Pancreas (tissue), 10 donors: Measurements from ENCODE around the gene RREB1. TPM values are rescaled to one million over a fixed set of nuclear protein-coding genes. Genes with fewer than 3 reads are reported as not detected.
A peak's percentile ranks its signal among the peaks of the same experiment; 100 is the strongest.

Experiments
- ATAC-seq, 4 donors: fragments of 200-7000 bp; cut with Tn5 transposase; one replicate each; pipeline versions ENCODE4 v1.8.0 to v1.9.1; 2020; ENCODE audit warnings: mild to moderate bottlenecking in 4 of 4, moderate library complexity in 4 of 4
- DNase-seq, 6 donors: peaks; one replicate each; pipeline ENCODE4 v3.0.0-alpha.2; 2020
- FAIRE-seq: peaks from 2 replicates; lab custom pipeline; 2012; peaks lifted over from hg19 to GRCh38; lab: Jason Lieb, UNC
- H3K27ac ChIP-seq, 4 donors: fragments of 200-600 bp; sonication (generic); 1 replicate in 3 of 4; 2 replicates in 1 of 4; pipeline versions ENCODE4 v1.5.0 to v1.8.0; 2020
- H3K27me3 ChIP-seq, 4 donors: fragments of 200-600 bp; one replicate each; pipeline ENCODE4 v1.8.0; 2021
- H3K36me3 ChIP-seq, 3 donors: fragments of 200-600 bp; sonication (generic) in 1 of 3; one replicate each; pipeline versions ENCODE4 v1.5.0 to v1.8.0; 2020 to 2021
- H3K4me1 ChIP-seq, 3 donors: fragments of 200-600 bp; one replicate each; pipeline ENCODE4 v1.8.0; 2021
- H3K4me3 ChIP-seq, 4 donors: fragments of 200-600 bp; sonication (generic) in 2 of 4; one replicate each; pipeline versions ENCODE4 v1.5.0 to v1.8.0; 2020 to 2021
- H3K9me3 ChIP-seq, 4 donors: fragments of 200-600 bp; one replicate each; pipeline ENCODE4 v1.8.0; 2021
- CTCF ChIP-seq, 4 donors: fragments of 200-600 bp; sonication (generic) in 3 of 4; IDR thresholded peaks; one replicate each; pipeline versions ENCODE4 v1.5.0 to v1.8.0; 2021; ENCODE audit warnings: antibody characterized with exemption in 4 of 4
- WGBS, 2 donors: extraction: QIAGEN DNeasy Blood & Tissue Kit; methylation state at CpG; one replicate each; pipeline ENCODE4 v1.1.7; 2013; 5-methylcytosine and 5-hydroxymethylcytosine counted together
- intact Hi-C, 3 donors: fragments of 100-400 bp; cut with DNase I; formaldehyde crosslinking; loops; one replicate each; pipeline versions ENCODE4 v1.11.1 to v1.14.2; 2022
- polyA plus RNA-seq, 2 donors: library from polyadenylated mRNA; stranded (reverse); fragments of 200-250 nt; gene quantifications; one replicate each; pipeline ENCODE4 v1.2.3, GENCODE V29; 2013
- total RNA-seq, 6 donors: library from RNA; stranded (reverse); fragmentation: NEBNext Ultra II Directional in 4 of 6; extraction: Animal tissue kit (Norgen Biotek cat#: 25700) in 4 of 6; gene quantifications; one replicate each; pipeline versions ENCODE4 v1.2.1 to v1.2.4, GENCODE V29; 2021 to 2023
- donor health status: healthy with polysubstance abuse.
- donor health status: DM: no; HTN: no; CAD: no; lungs with moderate emphysema.
- donor health status: DM: no; HTN: no; CAD: no.
- donor health status: control.
- donor health status: control.
- donor health status: Bipolar disorder and iron deficiency.
- donor health status: DM: yes; HTN: yes; CAD: no.
- donor health status: DM: no; HTN: no; CAD: no.
- donor health status: DM: no; HTN: no; CAD: no.
- donor health status: DM: yes; HTN: yes; CAD: no.

Gene RREB1
- total and polyA plus RNA-seq, 8 donors: 8.9 to 45.3 (median 29.1) TPM

DNA sequence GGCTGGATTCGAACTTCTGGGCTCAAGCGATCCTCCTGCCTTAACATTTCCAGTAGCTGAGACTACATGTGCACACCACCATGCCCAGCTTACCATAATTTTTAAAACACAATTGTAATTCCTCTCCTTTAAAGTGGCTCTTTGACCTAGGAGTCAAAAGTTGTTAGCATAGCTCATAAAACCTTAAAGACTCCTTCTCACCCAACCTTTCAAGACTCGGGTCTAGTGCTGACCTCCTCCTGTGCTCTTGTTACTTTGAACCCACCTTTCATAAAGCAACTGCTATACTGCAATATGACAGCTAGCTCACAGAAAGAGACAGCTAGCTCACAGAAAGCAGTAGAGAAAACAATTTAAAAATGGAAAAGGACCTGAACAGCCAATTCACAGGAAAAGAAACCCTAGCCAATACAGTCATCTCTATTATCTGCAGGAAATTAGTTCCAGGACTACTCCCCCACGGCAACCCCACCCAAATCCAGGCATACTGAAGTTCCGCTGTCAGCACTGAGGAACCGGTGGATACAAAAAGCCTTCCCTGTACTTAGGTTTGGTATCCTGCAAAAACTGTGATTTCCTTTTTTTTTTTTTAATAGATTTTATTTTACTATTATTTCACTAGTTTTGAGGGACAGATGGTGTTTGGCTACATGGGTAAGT, 185.0 kb downstream of the RREB1 start:
- Histone ChIP-seq H3K27ac (no peak overlapping the region), H3K4me1 (no peaks in the 10 kb centered on the region), H3K9me3 (no peaks in the 10 kb centered on the region), H3K4me3 (no peak overlapping the region), H3K27me3 (no peaks in the 10 kb centered on the region), H3K36me3 (peaks cover 0 to 54% (median 20%) of the 10 kb centered on the region in 3 donors)
- TF ChIP-seq CTCF (IDR thresholded peaks at IDR 0.05): no peak
- 83 to 85% methylated on average over 6 of the region's 6 CpGs for WGBS, 2 donors
- intact Hi-C loops: loop anchor here in 1 of 3 donors (10.0 kb wide), 1 partner anchor 292 kb away; no protein-coding TSS in a partner anchor
- no peak for ATAC-seq
- no peak for FAIRE-seq
- DNase-seq: no peak

DNA sequence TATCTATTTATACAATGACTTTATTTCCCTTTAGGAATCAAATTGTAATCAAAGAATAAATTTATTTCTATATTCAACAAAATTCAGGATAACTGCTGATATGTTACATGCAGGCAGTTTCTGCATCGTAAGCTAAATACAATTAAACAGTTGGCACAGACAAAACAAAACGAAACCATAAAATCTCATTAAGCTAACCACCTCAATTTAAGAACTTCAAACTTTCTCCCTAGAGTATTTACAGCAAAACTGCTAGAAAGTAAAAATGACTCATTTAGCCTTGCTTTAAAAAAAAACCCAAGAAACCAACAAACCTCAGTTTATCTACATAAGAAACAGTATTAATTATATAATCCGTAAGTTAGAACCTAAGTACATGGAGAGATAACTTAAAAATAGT, 188.2 kb downstream of the RREB1 start:
- ATAC-seq: no peak
- no peaks in the 10 kb centered on the region for H3K27me3 ChIP-seq
- H3K36me3 ChIP-seq: peaks cover 0 to 65% (median 29%) of the 10 kb centered on the region in 3 donors
- no peak for DNase-seq
- H3K4me3 ChIP-seq: no peak overlapping the region
- no peak overlapping the region for H3K27ac ChIP-seq
- FAIRE-seq: no peak
- H3K9me3 ChIP-seq: no peaks in the 10 kb centered on the region
- intact Hi-C loops: loop anchor here in 1 of 3 donors (10.0 kb wide), 1 partner anchor 289 kb away; no protein-coding TSS in a partner anchor
- no peaks in the 10 kb centered on the region for H3K4me1 ChIP-seq
- no peak for TF ChIP-seq CTCF (IDR thresholded peaks at IDR 0.05)
- 89 to 94% methylated on average over 3 of the region's 3 CpGs for WGBS, 2 donors

GRCh38 chr6:7296602-7297001, 188.8 kb downstream of the RREB1 start:
- 78 to 84% methylated on average over 2 of the region's 2 CpGs for WGBS, 2 donors
- DNase-seq (no peak), FAIRE-seq (no peak), ATAC-seq (no peak)
- Histone ChIP-seq H3K36me3 (peaks cover 0 to 71% (median 33%) of the 10 kb centered on the region in 3 donors), H3K27ac (no peak overlapping the region), H3K27me3 (no peaks in the 10 kb centered on the region), H3K4me3 (no peak overlapping the region), H3K4me1 (peaks cover 0 to 5% (median 0%) of the 10 kb centered on the region in 3 donors), H3K9me3 (no peaks in the 10 kb centered on the region)
- TF ChIP-seq CTCF (IDR thresholded peaks at IDR 0.05): no peak
- intact Hi-C loops: loop anchor here in 1 of 3 donors (10.0 kb wide), 1 partner anchor 288 kb away; no protein-coding TSS in a partner anchor

DNA sequence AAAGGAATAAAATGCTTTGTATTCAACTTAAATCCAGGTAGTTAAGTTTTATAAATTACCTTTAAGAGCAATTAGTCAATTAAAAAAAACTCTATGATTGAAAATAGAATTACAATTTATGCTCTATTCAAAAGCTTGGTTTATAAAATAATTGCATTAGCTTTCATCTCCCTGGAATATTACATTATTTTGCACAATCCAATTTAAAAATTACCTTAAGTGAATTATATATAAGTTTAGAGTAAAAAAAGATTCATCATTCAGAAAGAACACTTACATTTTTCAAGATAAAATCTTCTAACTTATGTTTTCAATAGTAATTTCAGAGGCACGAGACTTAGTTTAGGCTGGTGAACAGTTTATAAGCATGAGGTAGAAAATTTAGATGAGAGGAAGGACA, 190.4 kb downstream of the RREB1 start:
- H3K27me3 ChIP-seq: no peaks in the 10 kb centered on the region
- intact Hi-C loops: loop anchor here in 1 of 3 donors (10.0 kb wide), 1 partner anchor 287 kb away; no protein-coding TSS in a partner anchor
- peaks cover 0 to 7% (median 5%) of the 10 kb centered on the region in 3 donors for H3K4me1 ChIP-seq
- H3K36me3 ChIP-seq: peaks cover 0 to 72% (median 34%) of the 10 kb centered on the region in 3 donors
- no peak for DNase-seq
- no peak overlapping the region for H3K27ac ChIP-seq
- WGBS, 2 donors: 89 to 90% methylated on average over 1 of the region's 1 CpG
- H3K9me3 ChIP-seq: no peaks in the 10 kb centered on the region
- H3K4me3 ChIP-seq: no peak overlapping the region
- FAIRE-seq: no peak
- TF ChIP-seq CTCF (IDR thresholded peaks at IDR 0.05): no peak
- no peak for ATAC-seq

GRCh38 chr6:7300926-7301325, 193.2 kb downstream of the RREB1 start:
- Histone ChIP-seq H3K36me3 (peaks cover 0 to 48% (median 31%) of the 10 kb centered on the region in 3 donors), H3K27me3 (no peaks in the 10 kb centered on the region), H3K4me1 (peaks cover 0 to 7% (median 5%) of the 10 kb centered on the region in 3 donors), H3K9me3 (no peaks in the 10 kb centered on the region), H3K27ac (no peak overlapping the region), H3K4me3 (no peak overlapping the region)
- ATAC-seq: peak in 1 of 4 donors; percentile 20
- FAIRE-seq: no peak
- no peak for TF ChIP-seq CTCF (IDR thresholded peaks at IDR 0.05)
- intact Hi-C loops: loop anchor here in 1 of 3 donors (10.0 kb wide), 1 partner anchor 304 kb away; no protein-coding TSS in a partner anchor
- 59 to 64% methylated on average over 5 of the region's 5 CpGs for WGBS, 2 donors
- DNase-seq: no peak
